Type B pancreatic cell (in vitro differentiated cells): ENCODE results near the gene DEPDC4. TPM values are rescaled to one million over a fixed set of nuclear protein-coding genes. Genes with fewer than 3 reads are reported as not detected.
A peak's percentile ranks its signal among the peaks of the same experiment; 100 is the strongest.

ENCODE experiments used
- DNase-seq: peaks from one replicate; pipeline ENCODE4 v3.0.0; 2021; ENCODE audit warnings: mixed read lengths; ENCODE audit not compliant: unreplicated experiment; ENCODE audit errors: extremely low spot score
- H3K27ac Mint-ChIP-seq: 2 replicates; pipeline ENCODE4 v1.8.0; 2021; ENCODE audit warnings: mild to moderate bottlenecking, mixed read lengths
- H3K27me3 Mint-ChIP-seq: 2 replicates; pipeline ENCODE4 v1.8.0; 2021; ENCODE audit warnings: mixed read lengths
- H3K36me3 Mint-ChIP-seq: 2 replicates; pipeline ENCODE4 v1.8.0; 2021; ENCODE audit warnings: mixed read lengths
- H3K4me1 Mint-ChIP-seq: one replicate; pipeline ENCODE4 v1.8.0; 2021; ENCODE audit warnings: mixed read lengths; ENCODE audit not compliant: unreplicated experiment
- H3K4me3 Mint-ChIP-seq: 2 replicates; pipeline ENCODE4 v1.8.0; 2021; ENCODE audit warnings: mild to moderate bottlenecking, mixed read lengths
- H3K9me3 Mint-ChIP-seq: 2 replicates; pipeline ENCODE4 v1.8.0; 2021; ENCODE audit warnings: mixed read lengths
- total RNA-seq: library from RNA; stranded (reverse); gene quantifications from 2 replicates; pipeline ENCODE4 v1.2.1, GENCODE V29; 2021; ENCODE audit warnings: low replicate concordance
- TF ChIP-seq, protein P1 (sequence below): fragments of 200-600 bp; sonication (generic); conservative IDR thresholded peaks from 2 replicates; pipeline ENCODE4 v1.5.0; 2021; ENCODE audit warnings: antibody characterized with exemption, mild to moderate bottlenecking

DEPDC4 gene
- total RNA-seq, 1 donor from 2014 or later, result 2.6 TPM

DNA sequence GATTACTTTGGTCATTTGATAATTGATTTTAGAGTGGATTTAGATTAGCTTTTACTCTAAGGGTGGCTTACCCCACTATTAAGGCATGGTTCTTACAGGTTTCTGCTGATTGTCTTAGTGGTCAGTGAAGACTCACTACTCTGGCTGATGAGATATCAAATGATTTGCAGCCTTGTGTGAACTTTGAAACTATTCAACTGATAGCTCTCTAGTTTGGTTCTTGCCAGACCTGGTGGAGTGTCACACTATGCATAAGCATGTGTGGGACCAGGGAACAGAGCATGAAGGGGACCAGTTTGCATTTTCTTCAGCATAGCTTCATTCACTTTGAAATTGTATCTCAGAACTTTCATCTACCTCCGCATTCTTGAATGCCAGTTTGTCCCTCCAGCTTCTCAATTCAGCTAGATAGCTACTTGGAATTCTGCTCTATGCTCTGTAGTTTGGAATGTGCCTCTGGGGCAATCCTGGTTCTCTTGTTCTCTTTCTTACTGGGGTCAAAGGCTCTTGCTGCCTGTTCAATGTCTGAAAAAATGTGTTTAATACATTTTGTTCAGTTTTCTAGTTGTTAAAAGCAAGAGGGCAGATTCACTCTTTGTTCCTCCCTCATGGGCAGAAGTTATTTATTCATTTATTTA is 12.8 kb upstream of the DEPDC4 start:
- TF ChIP-seq, protein P1, sequence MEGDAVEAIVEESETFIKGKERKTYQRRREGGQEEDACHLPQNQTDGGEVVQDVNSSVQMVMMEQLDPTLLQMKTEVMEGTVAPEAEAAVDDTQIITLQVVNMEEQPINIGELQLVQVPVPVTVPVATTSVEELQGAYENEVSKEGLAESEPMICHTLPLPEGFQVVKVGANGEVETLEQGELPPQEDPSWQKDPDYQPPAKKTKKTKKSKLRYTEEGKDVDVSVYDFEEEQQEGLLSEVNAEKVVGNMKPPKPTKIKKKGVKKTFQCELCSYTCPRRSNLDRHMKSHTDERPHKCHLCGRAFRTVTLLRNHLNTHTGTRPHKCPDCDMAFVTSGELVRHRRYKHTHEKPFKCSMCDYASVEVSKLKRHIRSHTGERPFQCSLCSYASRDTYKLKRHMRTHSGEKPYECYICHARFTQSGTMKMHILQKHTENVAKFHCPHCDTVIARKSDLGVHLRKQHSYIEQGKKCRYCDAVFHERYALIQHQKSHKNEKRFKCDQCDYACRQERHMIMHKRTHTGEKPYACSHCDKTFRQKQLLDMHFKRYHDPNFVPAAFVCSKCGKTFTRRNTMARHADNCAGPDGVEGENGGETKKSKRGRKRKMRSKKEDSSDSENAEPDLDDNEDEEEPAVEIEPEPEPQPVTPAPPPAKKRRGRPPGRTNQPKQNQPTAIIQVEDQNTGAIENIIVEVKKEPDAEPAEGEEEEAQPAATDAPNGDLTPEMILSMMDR, result no peak
- DNase-seq, result no peak
- H3K4me3 Mint-ChIP-seq, result no peak overlapping the region
- peaks cover 18% of the 10 kb centered on the region for H3K36me3 Mint-ChIP-seq
- no peaks in the 10 kb centered on the region for H3K27me3 Mint-ChIP-seq
- H3K9me3 Mint-ChIP-seq, result no peaks in the 10 kb centered on the region
- H3K27ac Mint-ChIP-seq, result peak overlapping the region; percentile 75
- peaks cover 10% of the 10 kb centered on the region for H3K4me1 Mint-ChIP-seq

GRCh38 chr12:100279159-100279558 is 12.3 kb upstream of the DEPDC4 start:
- peak overlapping the region; percentile 75 for H3K27ac Mint-ChIP-seq
- no peaks in the 10 kb centered on the region for H3K27me3 Mint-ChIP-seq
- H3K4me3 Mint-ChIP-seq, result no peak overlapping the region
- TF ChIP-seq, protein P1, result no peak
- peaks cover 10% of the 10 kb centered on the region for H3K4me1 Mint-ChIP-seq
- DNase-seq, result no peak
- H3K9me3 Mint-ChIP-seq, result no peaks in the 10 kb centered on the region
- peaks cover 24% of the 10 kb centered on the region for H3K36me3 Mint-ChIP-seq

GRCh38 chr12:100274291-100274690 is 7.4 kb upstream of the DEPDC4 start:
- TF ChIP-seq, protein P1, result no peak
- H3K27ac Mint-ChIP-seq, result no peak overlapping the region
- H3K4me3 Mint-ChIP-seq, result no peak overlapping the region
- no peak for DNase-seq
- peaks cover 18% of the 10 kb centered on the region for H3K4me1 Mint-ChIP-seq
- H3K9me3 Mint-ChIP-seq, result no peaks in the 10 kb centered on the region
- no peaks in the 10 kb centered on the region for H3K27me3 Mint-ChIP-seq
- H3K36me3 Mint-ChIP-seq, result peaks cover 22% of the 10 kb centered on the region

- H3K4me3 Mint-ChIP-seq, result no peak overlapping the region
- no peaks in the 10 kb centered on the region for H3K27me3 Mint-ChIP-seq
- H3K4me1 Mint-ChIP-seq, result peaks cover 21% of the 10 kb centered on the region
Measured at GRCh38 chr12:100273782-100274181, 6.9 kb upstream of the DEPDC4 start.

DNA sequence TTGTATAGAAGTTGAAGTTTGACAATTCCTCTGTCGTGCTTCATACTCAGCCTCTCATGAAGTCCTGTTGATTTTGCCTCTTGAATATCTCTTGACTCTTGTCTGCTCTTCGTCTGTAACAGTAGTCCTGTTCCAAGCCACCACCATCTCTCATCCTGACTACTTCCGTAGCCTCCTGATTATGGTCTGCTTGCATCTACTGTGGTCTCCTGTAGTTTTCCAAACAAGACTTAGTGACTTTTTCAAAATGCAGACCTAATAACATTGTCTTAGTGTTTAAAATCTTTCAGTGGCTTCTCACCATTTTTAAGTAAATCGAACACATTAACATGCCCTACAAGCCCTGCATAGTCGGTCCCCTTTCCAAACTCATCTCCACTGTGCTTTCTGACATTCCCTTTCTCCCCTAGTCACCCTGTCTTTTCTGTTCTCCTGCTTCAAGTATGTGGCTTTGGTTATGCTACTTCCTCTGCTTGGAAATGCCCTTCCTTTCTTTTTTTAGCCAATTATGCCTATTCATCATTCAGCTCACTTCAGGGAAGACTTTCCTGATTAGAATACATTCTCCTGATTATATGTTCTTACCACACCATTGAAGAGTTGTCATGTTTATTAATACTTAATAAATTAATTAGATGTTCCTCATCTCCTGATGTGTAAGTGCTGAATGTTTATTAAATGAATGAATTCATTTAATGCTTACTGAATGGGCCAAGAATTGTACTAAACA is 2.1 kb upstream of the DEPDC4 start:
- Mint-ChIP-seq H3K27me3 (no peaks in the 10 kb centered on the region), H3K4me1 (peaks cover 28% of the 10 kb centered on the region), H3K4me3 (peak overlapping the region; percentile 100), H3K27ac (peak overlapping the region; percentile 99), H3K9me3 (no peaks in the 10 kb centered on the region), H3K36me3 (peaks cover 6% of the 10 kb centered on the region)
- TF ChIP-seq, protein P1, result no peak
- no peak for DNase-seq

More at GRCh38 chr12:100273782-100274181, 6.9 kb upstream of the DEPDC4 start:
- no peaks in the 10 kb centered on the region for H3K9me3 Mint-ChIP-seq
- no peak overlapping the region for H3K27ac Mint-ChIP-seq
- TF ChIP-seq, protein P1, result no peak
- DNase-seq, result no peak
- peaks cover 22% of the 10 kb centered on the region for H3K36me3 Mint-ChIP-seq
